PC-3 (cell line): ENCODE data around the gene L3MBTL1.

ENCODE experiments used
- EZH2 ChIP-seq: fragments of 300-600 bp; sonication (generic); IDR thresholded peaks from one replicate; pipeline ENCODE4 v1.6.1; 2017; ENCODE audit warnings: antibody characterized with exemption, mild to moderate bottlenecking, low read length; ENCODE audit not compliant: unreplicated experiment
- EZH2phosphoT487 ChIP-seq: fragments of 300-600 bp; sonication (generic); IDR thresholded peaks from 2 replicates; pipeline ENCODE4 v1.6.1; 2018; ENCODE audit warnings: mild to moderate bottlenecking, antibody characterized with exemption, low read length, borderline replicate concordance
- TF ChIP-seq, protein P1 (sequence below): fragments of 300-600 bp; sonication (generic); conservative IDR thresholded peaks from 2 replicates; pipeline ENCODE4 v1.5.1; 2017; ENCODE audit warnings: antibody characterized with exemption, low read depth, mild to moderate bottlenecking, low read length

DNA sequence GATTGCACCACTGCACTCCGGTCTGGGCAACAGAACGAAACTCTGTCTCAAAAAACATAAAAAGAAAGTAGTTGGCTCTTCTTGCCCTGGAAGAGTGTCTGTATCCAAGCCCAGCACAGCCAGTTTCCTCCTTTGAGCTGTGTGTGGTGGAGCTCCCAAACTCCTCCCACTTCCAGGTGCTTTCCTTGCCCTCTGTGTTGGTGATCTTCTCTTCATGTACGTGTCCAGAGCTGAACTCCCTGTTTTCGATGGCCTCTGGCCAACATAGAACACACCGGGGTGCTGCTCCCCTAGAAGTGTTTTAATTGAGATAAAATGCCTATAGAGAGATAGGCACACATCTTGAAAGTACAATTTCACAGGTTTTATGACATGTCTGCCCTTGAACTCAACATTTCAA lies 34.7 kb downstream of the L3MBTL1 start:
- TF ChIP-seq, protein P1, sequence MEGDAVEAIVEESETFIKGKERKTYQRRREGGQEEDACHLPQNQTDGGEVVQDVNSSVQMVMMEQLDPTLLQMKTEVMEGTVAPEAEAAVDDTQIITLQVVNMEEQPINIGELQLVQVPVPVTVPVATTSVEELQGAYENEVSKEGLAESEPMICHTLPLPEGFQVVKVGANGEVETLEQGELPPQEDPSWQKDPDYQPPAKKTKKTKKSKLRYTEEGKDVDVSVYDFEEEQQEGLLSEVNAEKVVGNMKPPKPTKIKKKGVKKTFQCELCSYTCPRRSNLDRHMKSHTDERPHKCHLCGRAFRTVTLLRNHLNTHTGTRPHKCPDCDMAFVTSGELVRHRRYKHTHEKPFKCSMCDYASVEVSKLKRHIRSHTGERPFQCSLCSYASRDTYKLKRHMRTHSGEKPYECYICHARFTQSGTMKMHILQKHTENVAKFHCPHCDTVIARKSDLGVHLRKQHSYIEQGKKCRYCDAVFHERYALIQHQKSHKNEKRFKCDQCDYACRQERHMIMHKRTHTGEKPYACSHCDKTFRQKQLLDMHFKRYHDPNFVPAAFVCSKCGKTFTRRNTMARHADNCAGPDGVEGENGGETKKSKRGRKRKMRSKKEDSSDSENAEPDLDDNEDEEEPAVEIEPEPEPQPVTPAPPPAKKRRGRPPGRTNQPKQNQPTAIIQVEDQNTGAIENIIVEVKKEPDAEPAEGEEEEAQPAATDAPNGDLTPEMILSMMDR = no peak
- TF ChIP-seq EZH2phosphoT487 = no peak
- no peak for TF ChIP-seq EZH2
